NCI-H2029 treated with DMSO at 0.1 percent for 48 hours (cell line): ENCODE results near the gene CPNE7.
"Not testable (repeated sequence)": the region's sequence is repeated elsewhere in the genome, so short reads cannot be mapped to it uniquely, and the experiment has no call there.

Experiments
- DNase-seq: peaks from one replicate; lab custom pipeline; 2025; lab: John Stamatoyannopoulos, UW

The CPNE7 gene

DNA sequence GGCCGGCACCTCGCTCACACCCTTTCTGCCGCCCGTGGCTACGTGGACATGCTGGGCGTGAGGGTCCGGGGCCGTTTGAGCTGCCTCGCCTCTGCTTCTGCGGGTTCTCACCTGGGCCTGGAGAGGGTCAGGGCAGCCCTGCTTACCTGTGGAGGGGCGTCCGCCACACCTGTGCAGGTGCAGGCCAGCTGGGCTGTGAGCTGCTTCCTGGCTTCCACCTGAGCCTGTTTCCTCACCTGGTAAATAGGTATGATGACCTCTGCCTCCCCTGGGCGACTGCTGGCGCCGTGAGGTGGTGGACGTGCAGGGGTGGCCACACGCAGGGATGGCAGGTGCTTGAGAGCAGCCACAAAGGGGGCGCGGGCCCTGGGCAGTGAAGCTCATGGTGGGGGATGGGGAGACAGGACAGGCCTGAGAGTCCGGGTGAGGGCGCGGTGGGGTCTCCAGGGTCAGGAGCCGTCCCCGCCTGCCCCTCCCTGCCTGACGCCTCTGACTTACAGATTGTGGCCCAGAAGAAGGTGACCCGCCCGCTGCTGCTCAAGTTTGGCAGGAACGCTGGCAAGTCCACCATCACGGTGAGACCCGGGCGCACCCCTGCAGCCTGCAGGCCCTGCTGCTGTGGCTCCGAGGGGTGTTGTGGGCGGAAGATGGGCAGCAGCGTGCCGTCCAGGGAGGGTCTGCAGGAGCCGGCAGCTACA is 7.8 kb downstream of the CPNE7 start:
- no peak for DNase-seq

DNA sequence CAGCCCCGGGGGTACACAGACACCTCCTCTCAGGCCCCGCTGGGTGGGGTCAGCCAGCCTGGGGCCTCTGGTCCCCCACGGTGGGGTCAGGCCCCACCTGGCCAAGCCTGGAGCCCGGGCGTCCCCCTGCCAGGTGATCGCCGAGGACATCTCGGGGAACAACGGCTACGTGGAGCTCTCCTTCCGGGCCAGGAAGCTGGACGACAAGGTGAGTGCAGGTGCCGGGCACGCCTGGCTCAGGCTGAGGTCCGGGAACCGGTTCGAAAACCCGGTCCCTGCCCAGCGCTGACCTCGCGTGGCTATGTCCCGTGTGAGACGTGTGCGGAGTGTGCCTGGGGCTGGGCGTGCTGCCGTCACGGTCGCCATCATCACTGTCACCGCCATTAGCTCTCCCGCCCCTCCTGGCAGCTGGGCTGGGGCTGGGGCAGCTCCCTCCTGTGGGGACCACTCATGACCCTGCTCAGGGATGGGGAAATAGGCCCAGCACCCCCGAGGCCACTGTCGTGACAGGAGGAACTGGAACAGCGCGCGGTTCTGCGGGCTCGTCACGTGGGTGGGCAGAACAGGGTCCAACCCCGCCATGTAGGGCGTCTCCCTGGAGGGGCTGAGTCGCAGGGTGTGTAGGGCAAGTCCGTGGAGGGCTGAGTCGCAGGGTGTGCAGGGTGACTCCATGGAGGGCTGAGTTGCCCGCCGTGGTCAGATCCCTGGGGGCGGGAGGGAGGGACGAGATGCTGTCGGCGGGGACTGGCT is 8.5 kb downstream of the CPNE7 start:
- no peak for DNase-seq

DNA sequence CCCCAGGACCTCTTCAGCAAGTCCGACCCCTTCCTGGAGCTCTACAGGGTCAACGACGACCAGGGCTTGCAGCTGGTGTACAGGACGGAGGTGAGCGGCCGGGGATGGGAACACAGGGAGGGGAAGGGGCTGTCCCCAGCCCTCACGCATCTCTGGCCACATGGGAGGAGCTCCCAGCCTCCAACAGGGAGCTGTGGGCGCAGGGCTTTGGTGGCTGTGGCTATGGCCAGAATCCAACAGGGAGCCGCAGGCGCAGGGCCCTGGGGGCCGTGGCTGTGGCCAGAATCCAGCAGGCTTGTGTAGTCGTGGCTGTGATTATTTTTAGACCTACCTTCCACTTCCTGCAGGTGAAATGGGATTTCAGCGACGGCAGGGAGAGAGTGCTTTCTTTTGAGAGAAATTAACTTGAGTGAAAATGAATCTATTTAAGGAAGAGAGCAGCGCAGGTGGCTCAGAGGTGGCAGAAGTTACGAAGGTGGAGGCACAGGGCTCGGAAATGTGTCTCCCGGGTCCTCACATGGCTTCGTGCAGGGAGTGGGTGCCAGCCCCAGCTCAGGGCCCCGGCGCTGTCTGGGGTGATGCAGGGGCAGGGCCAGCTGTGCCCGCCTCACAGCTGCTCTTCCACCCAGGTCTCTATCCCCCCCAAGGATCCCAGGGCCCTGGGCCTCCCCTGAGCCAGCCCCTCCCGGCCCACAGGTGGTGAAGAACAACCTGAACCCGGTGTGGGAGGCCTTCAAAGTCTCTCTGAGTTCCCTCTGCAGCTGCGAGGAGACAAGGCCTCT is 9.4 kb downstream of the CPNE7 start:
- no peak for DNase-seq

DNA sequence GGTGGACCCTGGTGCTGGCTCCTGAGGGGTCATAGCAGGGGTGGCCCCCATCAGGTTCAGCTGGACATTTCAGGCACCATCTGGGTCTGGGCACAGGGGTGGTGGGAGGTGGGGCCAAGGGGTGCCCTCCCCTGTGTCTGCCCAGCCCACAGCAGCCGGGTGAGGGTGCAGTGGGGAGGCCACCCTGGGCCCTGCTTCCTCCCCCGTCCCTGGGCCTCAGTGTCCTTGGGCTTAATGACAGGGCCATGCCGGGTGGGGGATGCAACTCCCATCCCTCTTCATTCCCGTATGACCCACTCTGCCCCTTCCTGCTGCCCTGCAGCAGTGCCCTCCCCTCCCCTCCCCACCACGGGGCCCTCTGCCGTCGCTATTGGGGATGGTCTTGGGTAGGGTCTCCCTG is 10.7 kb downstream of the CPNE7 start:
- DNase-seq = no peak

DNA sequence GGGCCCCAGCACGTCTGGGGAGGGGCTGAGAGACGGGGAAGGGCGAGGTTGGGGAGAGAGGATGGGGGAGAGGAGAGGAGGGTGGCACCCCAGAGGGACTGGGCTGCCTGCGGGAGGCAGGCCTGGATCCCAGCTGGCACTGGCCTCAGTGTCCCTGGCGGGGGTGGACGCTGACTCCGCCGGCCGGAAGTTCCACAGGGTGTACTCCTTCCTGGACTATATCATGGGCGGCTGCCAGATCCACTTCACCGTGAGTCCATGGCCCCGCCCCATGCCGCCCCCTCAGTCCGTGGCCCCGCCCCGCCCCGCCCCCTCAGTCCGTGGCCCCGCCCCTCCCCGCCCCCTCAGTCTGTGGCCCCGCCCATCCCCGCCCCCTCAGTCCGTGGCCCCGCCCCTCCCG is 11.3 kb downstream of the CPNE7 start:
- DNase-seq = no peak

DNA sequence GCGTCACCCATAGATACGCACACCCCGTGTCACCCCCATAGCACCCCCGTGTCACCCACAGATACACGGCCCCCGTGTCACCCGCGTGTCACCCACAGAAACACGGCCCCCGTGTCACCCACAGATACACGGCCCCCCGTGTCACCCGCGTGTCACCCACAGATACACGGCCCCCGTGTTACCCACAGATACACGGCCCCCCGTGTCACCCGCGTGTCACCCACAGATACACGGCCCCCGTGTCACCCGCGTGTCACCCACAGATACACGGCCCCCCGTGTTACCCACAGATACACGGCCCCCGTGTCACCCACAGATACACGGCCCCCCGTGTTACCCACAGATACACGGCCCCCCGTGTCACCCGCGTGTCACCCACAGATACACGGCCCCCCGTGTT is 12.1 kb downstream of the CPNE7 start:
- DNase-seq = not testable (repeated sequence)

DNA sequence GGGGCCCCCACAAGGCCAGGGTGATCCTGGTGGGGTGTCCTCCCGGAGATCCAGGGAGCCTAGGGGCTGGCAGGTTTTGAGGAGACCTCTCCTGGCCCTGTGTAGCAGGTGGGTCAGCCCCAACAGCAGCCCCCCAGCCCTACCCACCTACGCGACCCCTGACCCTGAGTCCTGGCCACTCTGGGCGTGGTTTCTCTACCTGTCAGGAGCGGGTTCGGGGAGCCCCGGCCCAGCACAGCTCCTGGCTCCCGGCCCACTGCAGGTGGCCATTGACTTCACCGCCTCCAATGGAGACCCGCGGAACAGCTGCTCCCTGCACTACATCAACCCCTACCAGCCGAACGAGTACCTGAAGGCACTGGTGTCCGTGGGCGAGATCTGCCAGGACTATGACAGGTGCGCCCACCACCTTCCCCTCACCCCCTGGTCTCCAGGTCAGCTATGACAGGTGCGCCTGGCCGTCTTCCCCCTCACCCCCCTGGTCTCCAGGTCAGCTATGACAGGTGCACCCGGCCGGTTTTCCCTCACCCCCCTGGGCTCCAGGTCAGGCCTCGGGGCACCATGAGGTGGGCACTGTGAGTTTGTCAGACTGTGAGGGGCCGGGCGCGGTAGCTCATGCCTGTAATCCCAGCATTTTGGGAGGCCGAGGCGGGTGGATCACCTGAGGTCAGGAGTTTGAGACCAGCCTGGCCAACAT is 13.0 kb downstream of the CPNE7 start:
- no peak for DNase-seq

DNA sequence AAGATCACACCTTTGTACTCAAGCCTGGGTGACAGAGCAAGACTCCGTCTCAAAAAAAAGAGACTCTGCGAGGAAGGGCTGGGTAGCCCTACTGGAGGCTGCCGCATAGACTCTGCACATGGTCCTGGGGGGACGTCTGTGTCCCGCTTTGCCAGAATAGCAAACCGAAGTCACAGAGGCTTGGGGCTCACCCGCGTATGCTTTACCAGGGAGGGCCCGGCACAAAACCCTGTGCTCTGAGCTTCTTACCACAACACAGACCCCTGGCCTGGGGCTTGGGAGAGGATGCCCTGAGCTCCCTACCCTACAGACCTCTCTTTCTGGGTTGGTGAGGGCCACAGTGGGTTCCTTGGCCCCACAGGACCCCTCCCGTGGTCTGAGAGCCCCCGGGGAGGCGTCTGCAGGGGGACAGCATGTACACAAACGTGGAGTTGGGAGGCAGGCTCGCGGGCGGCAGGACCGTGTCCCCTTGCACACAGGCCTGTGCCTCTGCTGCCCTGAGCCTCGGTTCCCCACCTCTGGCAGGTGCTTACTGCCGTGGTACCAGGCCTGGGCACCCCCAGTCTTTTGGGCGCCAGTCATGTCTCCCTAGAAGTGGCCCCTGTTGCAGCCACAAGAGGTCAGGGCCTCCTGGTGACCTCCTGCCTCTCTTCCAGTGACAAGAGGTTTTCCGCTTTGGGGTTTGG is 13.8 kb downstream of the CPNE7 start:
- DNase-seq = no peak

DNA sequence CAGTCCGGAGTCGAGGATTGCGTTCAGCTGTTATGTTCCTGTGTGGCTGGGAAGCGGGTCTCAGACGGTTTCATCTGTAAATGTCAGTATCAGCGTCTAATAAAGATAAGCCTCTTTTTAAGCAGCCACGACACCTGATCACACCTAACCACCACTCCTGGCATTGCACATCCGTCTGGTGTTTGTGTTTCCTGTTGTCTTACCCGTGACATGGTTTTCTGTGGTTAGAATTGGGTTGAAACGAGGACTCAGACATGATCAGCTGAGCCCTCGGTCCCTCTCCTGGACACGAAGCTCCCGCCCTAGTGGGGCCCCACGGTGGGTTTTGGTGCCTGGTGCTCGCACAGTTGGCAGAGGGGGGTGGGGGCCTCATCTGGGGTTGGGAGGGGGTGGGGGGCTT is 18.3 kb downstream of the CPNE7 start:
- no peak for DNase-seq

DNA sequence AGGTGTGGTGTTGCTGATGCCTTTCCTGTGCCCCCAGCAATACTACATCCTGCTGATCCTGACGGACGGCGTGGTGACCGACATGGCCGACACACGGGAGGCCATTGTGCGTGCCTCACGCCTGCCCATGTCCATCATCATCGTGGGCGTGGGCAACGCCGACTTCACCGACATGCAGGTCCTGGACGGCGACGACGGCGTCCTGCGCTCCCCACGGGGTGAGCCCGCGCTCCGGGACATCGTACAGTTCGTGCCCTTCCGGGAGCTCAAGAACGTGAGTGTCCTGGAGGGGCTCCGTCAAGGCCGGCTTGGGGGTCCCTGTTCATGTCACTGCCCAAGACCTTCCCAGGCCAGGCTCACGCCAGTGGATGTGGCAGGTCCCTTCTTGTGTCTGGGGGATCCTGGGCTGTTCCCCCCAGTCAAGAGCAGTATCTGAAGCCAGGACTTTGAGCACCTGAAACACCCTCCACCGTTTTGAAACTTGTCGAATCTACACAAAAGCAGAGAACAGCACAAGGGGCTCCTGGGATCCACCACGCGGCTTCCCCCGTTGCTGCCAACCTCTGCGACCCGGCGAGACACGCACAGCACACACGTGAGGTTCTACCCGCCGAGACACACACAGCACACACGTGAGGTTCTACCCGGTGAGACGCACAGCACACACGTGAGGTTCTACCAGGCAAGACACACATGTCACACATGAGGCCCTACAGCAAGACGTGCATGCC is 19.9 kb downstream of the CPNE7 start:
- DNase-seq = no peak

DNA sequence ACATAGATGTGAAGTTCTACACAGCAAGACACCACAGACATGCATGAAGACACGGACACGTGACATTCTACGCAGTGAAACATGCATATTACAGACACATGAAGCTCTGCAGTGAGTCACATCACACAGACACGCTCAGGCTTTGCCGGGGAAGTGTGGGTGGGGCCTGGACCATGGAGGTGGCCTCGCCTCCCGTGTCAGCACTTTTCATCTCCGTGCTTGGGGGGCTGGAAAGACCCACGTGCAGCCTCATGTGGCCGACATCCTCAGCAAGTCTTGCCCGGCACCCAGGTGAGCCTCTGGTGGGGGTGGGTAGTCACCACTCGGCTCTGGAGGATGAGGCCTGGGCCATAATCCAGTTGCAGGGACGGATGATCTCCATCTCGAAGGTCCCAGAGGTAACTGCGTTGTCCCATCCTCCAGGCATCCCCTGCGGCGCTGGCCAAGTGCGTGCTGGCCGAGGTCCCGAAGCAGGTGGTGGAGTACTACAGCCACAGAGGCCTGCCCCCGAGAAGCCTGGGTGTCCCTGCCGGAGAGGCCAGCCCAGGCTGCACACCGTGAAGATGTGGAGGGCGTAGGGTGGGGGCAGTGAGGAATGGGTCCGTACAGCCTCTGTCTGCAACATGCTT is 20.6 kb downstream of the CPNE7 start:
- DNase-seq = no peak

DNA sequence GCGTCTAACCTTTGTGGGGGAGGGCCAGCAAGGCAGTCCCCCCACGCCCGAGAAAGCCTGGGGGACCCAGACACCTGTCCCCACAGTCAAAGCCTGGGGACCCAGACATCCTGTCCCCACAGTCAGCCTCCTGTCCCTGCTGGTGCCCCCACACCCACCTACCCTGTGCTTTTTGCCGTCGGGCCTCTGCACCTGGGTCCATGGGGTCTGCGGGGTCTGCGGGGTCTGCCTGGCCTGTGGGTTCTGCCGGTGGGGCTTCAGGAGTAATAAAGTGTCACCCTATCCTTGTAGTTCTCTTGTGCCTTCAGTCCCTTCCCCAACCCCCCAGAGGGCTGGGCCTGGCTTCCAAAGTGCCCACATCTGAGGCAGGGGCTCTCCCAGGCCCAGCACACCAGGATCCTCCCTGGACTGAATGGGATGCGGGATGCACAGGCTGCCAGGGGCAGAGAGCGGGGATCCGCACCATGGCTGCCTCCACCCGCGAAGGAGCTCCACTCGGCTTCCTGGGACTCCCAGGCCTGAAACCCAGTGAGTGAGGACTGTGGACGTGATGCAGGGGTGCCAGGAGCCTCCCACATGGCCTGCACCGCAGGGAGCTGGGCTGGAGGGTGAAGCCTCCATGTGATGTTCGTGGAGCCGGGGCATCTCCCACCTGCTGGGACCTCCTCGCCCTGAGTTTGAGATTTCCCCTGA is 21.5 kb downstream of the CPNE7 start:
- DNase-seq = no peak

DNA sequence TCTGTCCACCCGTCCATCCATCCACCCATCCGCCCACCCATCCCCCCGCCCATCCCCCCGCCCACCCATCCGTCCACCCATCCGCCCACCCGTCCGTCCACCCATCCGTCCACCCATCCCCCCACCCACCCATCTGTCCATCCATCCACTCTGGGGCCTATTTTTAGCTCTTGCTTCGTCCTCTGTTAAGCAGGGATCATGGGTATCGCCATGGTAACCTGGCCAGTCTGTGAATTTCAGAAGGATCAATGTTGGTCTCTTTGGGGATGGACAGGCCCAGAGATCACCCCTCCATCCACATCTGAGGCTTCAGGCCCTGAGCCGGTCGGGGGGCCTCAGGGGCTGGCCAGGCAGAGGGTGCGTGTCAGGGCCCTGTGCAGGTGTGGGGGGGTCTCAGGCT is 22.6 kb downstream of the CPNE7 start:
- DNase-seq = no peak

DNA sequence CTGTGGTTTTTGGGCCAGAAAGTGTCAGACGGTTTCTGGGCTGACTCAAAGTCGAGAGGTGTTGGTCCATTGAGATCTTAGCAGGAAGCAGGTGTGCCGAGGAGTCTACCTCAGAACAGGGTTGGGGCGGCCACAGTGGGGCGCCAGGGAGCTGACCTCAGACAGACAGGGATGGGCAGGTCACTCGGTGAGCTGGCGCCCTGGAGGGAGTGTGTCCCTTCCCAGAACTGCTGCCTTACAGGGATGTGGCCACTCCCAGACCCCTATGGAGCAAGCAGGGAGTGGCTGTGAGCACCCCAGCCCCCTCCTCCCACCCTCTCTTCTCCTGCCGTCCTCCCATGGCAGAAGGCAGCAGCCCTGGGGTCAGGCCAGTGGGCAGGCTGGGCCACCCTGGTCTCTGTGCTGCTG is 23.9 kb downstream of the CPNE7 start:
- DNase-seq = no peak

DNA sequence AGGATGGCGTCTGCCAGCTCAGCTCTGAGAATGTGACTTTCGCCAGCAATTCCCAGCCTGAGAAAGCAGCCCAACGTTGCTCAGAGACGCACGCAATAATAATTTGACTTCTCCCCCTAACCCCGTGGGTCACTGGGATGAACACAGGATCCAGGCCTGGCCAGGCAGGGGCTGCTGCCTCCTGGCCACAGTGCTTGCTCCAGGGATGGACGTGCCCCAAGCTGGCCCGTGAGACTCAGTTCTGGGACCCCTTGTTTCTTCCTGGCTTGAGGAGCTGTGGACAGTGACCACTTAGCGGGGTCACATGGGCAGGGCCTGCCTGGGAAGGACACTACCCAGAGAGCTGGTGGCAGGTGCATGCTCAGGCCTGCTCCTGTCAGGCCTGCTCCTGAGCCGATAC is 24.3 kb downstream of the CPNE7 start:
- no peak for DNase-seq

DNA sequence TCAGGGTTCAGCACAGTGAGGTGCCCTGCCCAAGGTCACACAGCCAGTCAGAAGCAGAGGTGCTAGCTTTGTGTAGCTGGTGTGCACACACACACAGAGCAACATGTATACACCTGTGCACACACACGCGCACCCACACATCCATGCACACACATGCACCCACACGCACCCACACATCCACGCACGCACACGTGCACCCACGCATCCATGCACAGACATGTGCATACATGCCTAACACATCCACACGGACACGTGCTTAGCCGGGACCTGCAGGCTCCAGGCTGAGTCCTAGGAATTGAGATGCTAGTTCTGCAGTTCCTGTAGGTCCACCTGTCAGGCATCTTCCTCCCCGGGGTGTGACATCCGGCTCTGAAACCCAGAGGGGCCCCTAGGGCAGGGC is 24.9 kb downstream of the CPNE7 start:
- DNase-seq = no peak

DNA sequence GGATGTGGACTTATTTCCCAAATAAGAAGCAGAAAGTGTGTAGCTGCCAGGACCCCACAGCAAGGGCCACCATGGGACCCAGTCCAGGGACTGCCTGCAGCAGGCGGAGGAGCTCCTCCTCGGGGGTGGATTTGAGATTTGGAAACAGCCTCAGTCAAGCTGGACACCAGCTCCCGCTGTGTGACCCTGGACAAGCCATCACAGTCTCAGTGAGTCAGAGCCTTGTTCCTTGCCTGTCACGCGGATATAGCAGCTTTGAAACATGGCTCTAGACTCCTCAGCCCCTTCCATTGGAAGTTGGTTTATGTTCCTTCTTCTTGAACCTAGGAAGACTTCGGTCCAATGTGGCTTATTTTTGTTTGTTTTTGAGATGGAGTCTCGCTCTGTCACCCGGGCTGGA is 25.4 kb downstream of the CPNE7 start:
- no peak for DNase-seq

DNA sequence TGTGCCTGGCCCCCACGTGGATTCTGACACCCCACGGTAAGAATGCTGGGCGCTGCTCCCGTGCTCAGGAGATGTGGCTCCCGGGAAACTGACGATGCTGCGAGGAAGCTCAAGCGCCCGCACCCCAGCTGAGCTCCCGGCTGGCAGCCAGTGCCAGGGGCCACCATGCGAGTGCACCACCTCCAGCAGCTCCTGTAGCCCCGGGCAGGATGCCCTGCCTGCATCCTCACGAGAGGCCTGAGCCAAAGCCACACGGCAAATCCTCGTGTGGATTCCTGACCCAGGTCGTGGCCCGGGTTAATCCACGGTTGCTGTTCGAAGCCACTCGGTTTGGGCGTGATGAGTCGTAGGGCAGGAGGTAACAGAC is 26.3 kb downstream of the CPNE7 start:
- no peak for DNase-seq

DNA sequence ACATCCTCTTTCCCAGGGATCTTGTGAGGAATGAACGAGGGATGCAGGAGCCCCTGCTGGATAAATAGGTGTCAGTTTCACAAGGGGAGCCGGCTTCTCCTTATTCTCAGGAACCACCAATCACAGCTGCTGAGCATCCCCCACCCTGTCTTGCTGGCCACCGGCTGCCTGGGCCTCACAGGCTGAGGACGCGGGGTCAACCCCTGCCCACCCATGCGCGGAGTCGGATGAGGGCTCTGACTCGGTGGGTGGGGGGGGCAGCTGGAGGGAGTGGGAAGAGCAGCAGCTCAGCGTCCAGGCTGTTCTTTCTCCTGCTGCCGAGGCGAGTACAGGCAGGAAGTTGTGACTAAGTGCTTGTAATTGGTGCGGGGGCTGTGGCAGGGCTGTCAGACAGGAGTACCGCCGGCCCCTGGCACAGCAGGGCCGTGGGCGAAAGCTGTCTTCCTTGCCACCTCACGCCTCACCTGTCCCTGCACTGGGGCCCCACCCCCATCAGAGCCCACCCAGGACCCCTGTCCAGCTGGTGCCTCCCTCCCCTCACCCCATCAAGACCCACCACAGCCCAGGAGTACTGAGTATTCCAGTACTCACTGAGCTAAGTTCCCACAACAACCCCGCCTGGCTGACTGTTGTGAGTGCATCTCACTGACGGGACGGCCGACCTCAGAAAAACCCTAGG is 26.9 kb downstream of the CPNE7 start:
- no peak for DNase-seq
